GM18519 (cell line): Measurements from ENCODE around the gene POLR1C.
"Not testable (repeated sequence)": the region's sequence is repeated elsewhere in the genome, so short reads cannot be mapped to it uniquely, and the experiment has no call there.

ENCODE experiments used
- ATAC-seq: cut with Tn5 transposase; IDR thresholded peaks from one replicate; pipeline ENCODE4 v1.9.1; 2021; ENCODE audit warnings: mild to moderate bottlenecking, moderate library complexity; ENCODE audit not compliant: unreplicated experiment, low FRiP score

The POLR1C gene

DNA sequence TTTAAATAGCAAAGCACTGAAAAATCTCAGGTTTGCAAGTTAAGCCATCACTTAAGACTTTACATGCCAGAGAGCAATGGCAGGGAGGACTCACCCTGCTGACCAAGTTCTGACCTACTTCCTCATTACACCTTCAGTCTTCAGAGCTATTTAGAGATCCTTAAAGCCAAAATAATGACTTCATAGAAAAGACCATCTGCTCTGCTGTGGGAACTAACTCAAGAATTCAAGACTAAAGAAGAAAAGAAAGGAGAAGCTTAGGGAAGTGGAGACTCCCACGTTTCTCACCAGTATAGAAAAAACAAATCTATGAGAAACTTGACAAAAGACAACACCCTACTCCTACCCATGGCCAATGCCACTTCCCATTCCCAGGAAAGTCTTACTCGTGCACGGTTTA, 30.3 kb downstream of the POLR1C start:
- no peak for ATAC-seq

GRCh38 chr6:43557620-43558019, 40.7 kb downstream of the POLR1C start:
- not testable (repeated sequence) for ATAC-seq

DNA sequence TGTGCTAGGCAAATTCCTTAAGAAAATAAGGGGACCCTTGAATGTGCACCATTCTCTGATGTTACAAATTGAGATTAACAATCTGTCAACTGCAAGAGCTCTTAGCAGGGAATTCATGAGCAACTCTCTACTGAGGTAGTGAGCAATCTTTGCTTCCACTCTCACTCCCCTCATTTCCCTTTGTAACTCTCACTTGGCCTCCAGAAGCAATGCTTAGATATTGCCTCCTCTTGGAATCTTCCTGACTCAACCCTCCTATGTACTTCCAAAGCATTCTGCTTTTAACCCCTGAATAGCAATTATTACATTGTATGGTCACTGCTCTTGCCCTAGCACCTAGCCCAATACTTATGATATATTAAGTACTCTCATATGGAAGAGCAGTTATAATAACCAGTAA, 42.4 kb downstream of the POLR1C start:
- ATAC-seq: no peak

DNA sequence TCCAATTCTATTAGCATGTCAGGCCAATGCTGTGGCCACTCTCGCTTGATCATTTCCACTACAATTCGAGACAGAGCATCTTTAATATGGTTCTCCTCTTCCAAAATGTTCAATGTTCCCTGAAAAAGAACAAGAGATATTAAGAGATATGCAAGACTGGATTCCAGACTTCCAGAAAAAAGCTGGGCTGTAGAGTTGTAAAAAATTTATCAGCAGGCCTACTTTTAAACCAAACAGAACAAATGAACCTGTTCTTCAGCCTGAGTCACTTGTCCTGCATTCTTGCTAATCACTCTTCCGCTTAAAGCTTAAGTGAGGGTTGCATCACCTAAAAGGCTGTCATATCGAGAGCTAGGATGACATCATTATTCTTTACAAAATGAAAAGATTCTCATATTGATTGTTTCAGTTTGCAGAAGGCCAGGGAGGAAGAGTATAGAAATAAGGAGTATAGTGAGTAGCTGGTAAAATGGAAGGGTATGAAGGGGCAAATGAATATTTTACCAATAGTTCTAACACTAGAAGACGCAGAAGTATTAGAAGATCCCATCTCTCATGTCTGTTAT, 54.1 kb downstream of the POLR1C start:
- no peak for ATAC-seq
